ENCODE results near the gene NOC4L.

GRCh38 chr12:132176920-132177551, 32.8 kb downstream of the NOC4L start:
- TF ChIP-seq SP1 (IDR thresholded peaks at IDR 0.05) (no peak), FOXM1 (IDR thresholded peaks at IDR 0.05; ENCODE audit: borderline replicate concordance) (no peak), SUZ12 (IDR thresholded peaks at IDR 0.05) (no peak)
